ENCODE results near the gene GTPBP6. TPM values are rescaled to one million over a fixed set of nuclear protein-coding genes. Genes with fewer than 3 reads are reported as not detected.

Gene GTPBP6
- total RNA-seq, 1 experiment from 2014 or later, result 72.4 TPM

GRCh38 chrX:356385-357034 lies 37.9 kb upstream of the GTPBP6 start:
- no peaks in the 10 kb centered on the region for H3K27me3 Mint-ChIP-seq (ENCODE audit: insufficient read depth, unreplicated experiment)
- H3K36me3 ChIP-seq (ENCODE audit: control insufficient read depth, insufficient read depth, low read length), result peaks cover 2% of the 10 kb centered on the region
- H3K4me1 ChIP-seq, result no peaks in the 10 kb centered on the region
- no TSS peak for BruUV-seq (replicated peaks)
- DNase-seq, result no peak
- no peak overlapping the region for H3K4me3 ChIP-seq (ENCODE audit: low read depth, low read length)
- H3K27ac Mint-ChIP-seq (ENCODE audit: unreplicated experiment), result no peak overlapping the region
- TF ChIP-seq CTCF (IDR thresholded peaks at IDR 0.05; ENCODE audit: insufficient read depth in 1 of 2, low read depth in 1 of 2, low read length in 1 of 2, severe bottlenecking in 1 of 2, unreplicated experiment in 1 of 2), result no peak
- intact Hi-C loops (cut with micrococcal nuclease; ENCODE audit: unreplicated experiment), result no loop called here
- peaks cover 55% of the 10 kb centered on the region for H3K36me3 Mint-ChIP-seq (ENCODE audit: insufficient read depth, unreplicated experiment)
- ChIA-PET CTCF (no interaction called here), POLR2A (no interaction called here)
- H3K9me3 ChIP-seq, result peaks cover 9% of the 10 kb centered on the region; the same call in 1 of the 2 replicates
- no peaks in the 10 kb centered on the region for H3K4me1 Mint-ChIP-seq (ENCODE audit: low read depth, unreplicated experiment)
- H3K9me3 Mint-ChIP-seq (ENCODE audit: unreplicated experiment), result no peaks in the 10 kb centered on the region
- no peak overlapping the region for H3K4me3 Mint-ChIP-seq (ENCODE audit: unreplicated experiment)
- H3K27me3 ChIP-seq (replicated peaks; ENCODE audit: control insufficient read depth, insufficient read depth, low read length), result no peaks in the 10 kb centered on the region

- Mint-ChIP-seq H3K4me3 (ENCODE audit: unreplicated experiment) (no peak overlapping the region), H3K27ac (ENCODE audit: unreplicated experiment) (no peak overlapping the region)
- CTCF ChIA-PET, result no interaction called here
These were observed 36.9 kb upstream of the GTPBP6 start for GRCh38 chrX:355329-356050.

More at GRCh38 chrX:355329-356050, 36.9 kb upstream of the GTPBP6 start:
- Histone ChIP-seq H3K4me3 (ENCODE audit: low read depth, low read length) (no peak overlapping the region), H3K4me1 (no peaks in the 10 kb centered on the region), H3K9me3 (peaks cover 5% of the 10 kb centered on the region; the same call in 1 of the 2 replicates), H3K27me3 (replicated peaks; ENCODE audit: control insufficient read depth, insufficient read depth, low read length) (no peaks in the 10 kb centered on the region), H3K36me3 (ENCODE audit: control insufficient read depth, insufficient read depth, low read length) (no peaks in the 10 kb centered on the region; the same call in 1 of the 2 replicates)
- no peaks in the 10 kb centered on the region for H3K9me3 Mint-ChIP-seq (ENCODE audit: unreplicated experiment)
- POLR2A ChIA-PET, result no interaction called here
- no peaks in the 10 kb centered on the region for H3K4me1 Mint-ChIP-seq (ENCODE audit: low read depth, unreplicated experiment)
- intact Hi-C loops (cut with micrococcal nuclease; ENCODE audit: unreplicated experiment), result no loop called here
- H3K27me3 Mint-ChIP-seq (ENCODE audit: insufficient read depth, unreplicated experiment), result no peaks in the 10 kb centered on the region
- H3K36me3 Mint-ChIP-seq (ENCODE audit: insufficient read depth, unreplicated experiment), result peaks cover 45% of the 10 kb centered on the region
- BruUV-seq (replicated peaks), result no TSS peak
- no peak for TF ChIP-seq CTCF (IDR thresholded peaks at IDR 0.05; ENCODE audit: insufficient read depth in 1 of 2, low read depth in 1 of 2, low read length in 1 of 2, severe bottlenecking in 1 of 2, unreplicated experiment in 1 of 2)
- DNase-seq, result no peak

All from Caco-2 (cell line).